T-cell (primary cell): ENCODE data around the gene RD3L. TPM values are rescaled to one million over a fixed set of nuclear protein-coding genes. Genes with fewer than 3 reads are reported as not detected.

ENCODE experiments used
- ATAC-seq, 4 experiments: fragments of 200-7000 bp in 3 of 4; fragments of 150-1000 bp in 1 of 4; cut with Tn5 transposase; replicated peaks in 1 of 4; 1 replicate in 3 of 4; 2 replicates in 1 of 4; pipeline ENCODE4 v1.10.0; 2021; ENCODE audit warnings: moderate library complexity in 3 of 4, mild to moderate bottlenecking in 2 of 4, moderate number of reproducible peaks in 1 of 4
- CTCF ChIA-PET, 2 donors: fragments of 300-600 bp; sonication (Branson Sonifier 250); formaldehyde crosslinking; loops; one replicate each; lab custom pipeline; 2022; ENCODE audit warnings: antibody characterized with exemption in 2 of 2; lab: Charles Lee
- POLR2A ChIA-PET, 2 donors: fragments of 300-600 bp; sonication (Branson Sonifier 250); formaldehyde crosslinking; loops; one replicate each; lab custom pipeline; 2022; ENCODE audit warnings: antibody characterized with exemption in 2 of 2; lab: Charles Lee
- DNase-seq, 35 experiments: peaks; one replicate each; pipeline versions ENCODE4 v3.0.0 to v3.0.0-alpha.2; 2013 to 2023
- H3K27ac ChIP-seq: one replicate; pipeline ENCODE4 v1.5.1; 2013; ENCODE audit warnings: low read length
- H3K27me3 ChIP-seq, 2 experiments: replicated peaks in 1 of 2; 1 replicate in 1 of 2; 2 replicates in 1 of 2; pipeline versions ENCODE4 v1.6.1 to v1.7.0; 2013; ENCODE audit warnings: low read length in 1 of 2, mixed read lengths in 1 of 2; ENCODE audit not compliant: control insufficient read depth in 2 of 2, insufficient read depth in 2 of 2; ENCODE audit errors: extremely low read depth in 1 of 2
- H3K36me3 ChIP-seq, 2 donors: 1 replicate in 1 of 2; 2 replicates in 1 of 2; pipeline versions ENCODE4 v1.6.1 to v1.7.0; 2013; ENCODE audit warnings: low read length in 1 of 2; ENCODE audit not compliant: control insufficient read depth in 2 of 2, insufficient read depth in 1 of 2; ENCODE audit errors: extremely low read depth in 1 of 2
- H3K4me1 ChIP-seq, 2 experiments: 1 replicate in 1 of 2; 2 replicates in 1 of 2; pipeline versions ENCODE4 v1.6.1 to v1.7.0; 2013; ENCODE audit warnings: low read length in 2 of 2, mixed read lengths in 1 of 2; ENCODE audit not compliant: insufficient read depth in 2 of 2, control insufficient read depth in 1 of 2; ENCODE audit errors: extremely low read depth in 1 of 2
- H3K4me3 ChIP-seq, 2 donors: 1 replicate in 1 of 2; 2 replicates in 1 of 2; pipeline versions ENCODE4 v1.5.1 to v1.7.0; 2013; ENCODE audit warnings: mild to moderate bottlenecking in 2 of 2, low read length in 1 of 2, moderate library complexity in 1 of 2; ENCODE audit not compliant: control insufficient read depth in 1 of 2; ENCODE audit errors: extremely low read depth in 1 of 2
- H3K9me3 ChIP-seq: 2 replicates; pipeline ENCODE4 v1.7.0; 2013
- H3K27ac Mint-ChIP-seq, 2 donors: one replicate each; pipeline ENCODE4 v1.8.0; 2020 to 2021; ENCODE audit warnings: mild to moderate bottlenecking in 2 of 2, mixed read lengths in 2 of 2
- H3K27me3 Mint-ChIP-seq, 2 donors: one replicate each; pipeline ENCODE4 v1.8.0; 2021 to 2022; ENCODE audit warnings: mixed read lengths in 2 of 2
- H3K36me3 Mint-ChIP-seq: one replicate; pipeline ENCODE4 v1.8.0; 2021; ENCODE audit warnings: mixed read lengths
- H3K4me1 Mint-ChIP-seq, 3 donors: one replicate each; pipeline ENCODE4 v1.8.0; 2020 to 2022; ENCODE audit warnings: mixed read lengths in 3 of 3, mild to moderate bottlenecking in 1 of 3
- H3K4me3 Mint-ChIP-seq, 3 donors: one replicate each; pipeline ENCODE4 v1.8.0; 2020 to 2022; ENCODE audit warnings: mild to moderate bottlenecking in 3 of 3, mixed read lengths in 3 of 3, moderate library complexity in 3 of 3
- H3K9me3 Mint-ChIP-seq, 3 donors: one replicate each; pipeline ENCODE4 v1.8.0; 2020 to 2022; ENCODE audit warnings: mixed read lengths in 3 of 3
- WGBS: methylation state at CpG from one replicate; pipeline ENCODE4 v1.1.5; 2013; ENCODE audit warnings: missing lambda C conversion rate; ENCODE audit not compliant: insufficient coverage; 5-methylcytosine and 5-hydroxymethylcytosine counted together
- total RNA-seq, 35 experiments: library from RNA in 6 of 35; stranded (reverse) in 6 of 35; fragments of 120-200 nt in 1 of 35; gene quantifications; one replicate each; pipeline versions ENCODE4 v1.2.1 to v1.2.4 and lab custom pipeline; 2013 to 2026

Gene RD3L
- total RNA-seq, 5 donors from 2014 or later (not counting 1 experiment from before 2014, with no cell fraction given): not detected

DNA sequence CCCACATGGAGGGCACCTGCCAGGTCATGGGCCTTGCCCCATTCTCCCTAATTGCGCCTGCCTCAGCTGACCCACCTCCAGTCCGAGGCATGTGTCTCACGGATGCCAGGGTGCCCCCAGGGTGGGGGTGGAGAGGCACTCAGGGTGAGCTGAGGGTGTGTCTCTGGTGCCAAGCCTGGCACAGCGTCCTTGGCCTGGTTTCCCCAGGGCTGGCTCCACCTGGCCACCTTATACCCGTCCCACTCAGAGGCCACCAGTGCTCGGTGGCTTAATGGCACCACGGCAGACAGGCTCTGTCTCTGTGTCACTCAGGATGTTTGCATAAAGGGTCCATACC is 47.6 kb downstream of the RD3L start:
- Histone ChIP-seq H3K9me3 (no peaks in the 10 kb centered on the region), H3K27me3 (peaks cover 0 to 3% of the 10 kb centered on the region in 2 experiments), H3K4me3 (no peak overlapping the region), H3K4me1 (no peaks in the 10 kb centered on the region), H3K27ac (no peak overlapping the region), H3K36me3 (no peaks in the 10 kb centered on the region)
- 92% methylated on average over 4 of the region's 7 CpGs for WGBS
- CTCF ChIA-PET: no interaction called here
- H3K4me3 Mint-ChIP-seq: no peak overlapping the region
- H3K27me3 Mint-ChIP-seq: no peaks in the 10 kb centered on the region
- POLR2A ChIA-PET: no interaction called here
- no peak overlapping the region for H3K27ac Mint-ChIP-seq
- no peaks in the 10 kb centered on the region for H3K36me3 Mint-ChIP-seq
- no peaks in the 10 kb centered on the region for H3K9me3 Mint-ChIP-seq
- no peaks in the 10 kb centered on the region for H3K4me1 Mint-ChIP-seq
- ATAC-seq (no peak), DNase-seq (no peak)

DNA sequence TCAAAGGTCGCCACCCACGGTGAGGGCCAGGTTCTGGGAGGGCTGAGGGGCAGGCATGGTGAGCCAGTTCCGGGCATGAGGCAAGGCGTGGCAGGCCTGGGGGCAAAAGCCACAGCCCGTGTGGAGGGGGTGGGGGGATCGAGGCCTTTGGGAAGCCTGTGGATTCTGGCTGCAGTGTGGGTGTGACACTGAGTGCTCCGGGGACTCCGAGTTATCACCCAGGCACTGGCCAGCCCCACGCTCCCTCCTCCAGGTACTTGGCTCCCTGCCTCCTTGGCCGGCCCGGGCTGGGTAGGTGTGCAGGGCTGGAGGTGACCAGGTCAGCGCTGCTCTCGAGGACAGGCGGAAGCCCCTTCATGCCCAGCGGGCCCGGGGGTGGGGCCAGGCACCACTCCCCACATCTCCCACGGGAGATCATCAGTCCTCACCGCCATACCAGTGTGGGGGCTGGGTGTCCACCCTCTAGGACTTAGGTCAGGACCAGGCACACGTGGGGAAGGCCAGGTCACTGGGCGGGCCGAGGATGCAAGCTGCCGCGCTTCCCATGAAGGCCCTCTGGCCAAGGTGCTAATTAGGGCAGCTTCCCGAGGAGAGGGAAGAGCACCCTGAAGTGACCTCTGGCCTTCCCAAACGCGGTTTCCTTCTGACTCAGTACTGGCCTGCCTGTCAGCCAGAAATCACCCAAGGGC is 48.2 kb downstream of the RD3L start:
- Mint-ChIP-seq H3K4me1 (no peaks in the 10 kb centered on the region), H3K27me3 (no peaks in the 10 kb centered on the region), H3K27ac (no peak overlapping the region), H3K4me3 (no peak overlapping the region), H3K36me3 (no peaks in the 10 kb centered on the region), H3K9me3 (no peaks in the 10 kb centered on the region)
- H3K9me3 ChIP-seq: no peaks in the 10 kb centered on the region
- H3K4me3 ChIP-seq: no peak overlapping the region
- H3K27me3 ChIP-seq: peaks cover 0 to 3% of the 10 kb centered on the region in 2 experiments
- 84% methylated on average over 16 of the region's 26 CpGs for WGBS
- DNase-seq (no peak), ATAC-seq (no peak)
- POLR2A ChIA-PET: no interaction called here
- H3K27ac ChIP-seq: no peak overlapping the region
- CTCF ChIA-PET: no interaction called here
- no peaks in the 10 kb centered on the region for H3K4me1 ChIP-seq
- H3K36me3 ChIP-seq: no peaks in the 10 kb centered on the region

DNA sequence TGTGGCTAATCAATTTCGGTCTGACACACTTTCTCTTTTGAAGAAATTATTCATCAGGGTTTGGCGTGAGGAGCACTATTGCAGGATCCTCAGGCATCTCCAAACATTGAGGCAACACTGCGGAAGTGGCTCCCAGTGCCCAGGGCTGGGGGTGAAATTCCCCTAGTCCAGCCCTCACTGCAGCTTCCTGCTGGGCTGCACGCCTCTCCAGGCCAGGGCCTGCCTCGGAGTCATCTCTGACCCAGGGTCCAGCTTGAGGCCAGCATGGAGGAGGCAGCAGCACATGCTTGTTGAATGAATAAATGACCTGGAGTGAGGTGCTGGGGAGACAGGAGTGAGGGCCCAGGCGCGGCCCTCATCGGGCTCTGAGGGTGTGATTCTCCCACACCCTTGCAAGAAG is 50.1 kb downstream of the RD3L start:
- POLR2A ChIA-PET: no interaction called here
- Mint-ChIP-seq H3K9me3 (no peaks in the 10 kb centered on the region), H3K27me3 (no peaks in the 10 kb centered on the region), H3K36me3 (no peaks in the 10 kb centered on the region), H3K27ac (no peak overlapping the region), H3K4me1 (no peaks in the 10 kb centered on the region), H3K4me3 (no peak overlapping the region)
- ATAC-seq (no peak), DNase-seq (no peak)
- Histone ChIP-seq H3K4me3 (no peak overlapping the region), H3K27me3 (peaks cover 0 to 3% of the 10 kb centered on the region in 2 experiments), H3K27ac (no peak overlapping the region), H3K4me1 (no peaks in the 10 kb centered on the region), H3K9me3 (no peaks in the 10 kb centered on the region), H3K36me3 (no peaks in the 10 kb centered on the region)
- CTCF ChIA-PET: no interaction called here
- 90% methylated on average over 2 of the region's 8 CpGs for WGBS

DNA sequence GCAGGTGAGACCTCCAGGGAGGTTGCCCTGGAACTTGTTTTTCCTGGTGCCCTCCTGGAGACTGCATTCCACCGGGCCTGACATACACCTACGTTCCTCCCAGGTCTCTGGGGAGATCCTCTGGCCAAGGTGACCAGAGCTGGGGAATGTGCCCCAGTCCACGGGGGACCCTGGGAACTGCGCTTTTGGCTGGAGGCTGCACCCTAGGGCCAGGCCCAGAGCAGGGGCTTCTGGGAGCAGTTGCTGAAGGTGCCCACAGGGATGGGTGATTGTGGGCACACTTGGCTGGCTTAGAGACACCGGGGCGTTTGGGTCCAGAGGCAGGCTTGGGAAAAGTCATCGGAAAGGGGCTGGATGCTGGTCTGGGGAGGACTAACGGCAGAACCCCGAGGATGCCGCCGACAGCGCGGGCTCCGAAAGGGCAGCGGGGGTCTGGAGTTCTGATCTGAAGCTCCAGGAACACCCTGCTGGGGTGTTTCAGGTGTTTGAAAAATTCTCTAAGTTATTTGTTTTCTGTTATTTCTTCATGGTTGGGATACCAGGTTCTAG is 50.6 kb downstream of the RD3L start:
- Mint-ChIP-seq H3K9me3 (no peaks in the 10 kb centered on the region), H3K27ac (no peak overlapping the region), H3K27me3 (no peaks in the 10 kb centered on the region), H3K4me3 (no peak overlapping the region), H3K36me3 (no peaks in the 10 kb centered on the region), H3K4me1 (no peaks in the 10 kb centered on the region)
- no peak overlapping the region for H3K4me3 ChIP-seq
- no peaks in the 10 kb centered on the region for H3K36me3 ChIP-seq
- H3K9me3 ChIP-seq: no peaks in the 10 kb centered on the region
- CTCF ChIA-PET: no interaction called here
- POLR2A ChIA-PET: no interaction called here
- DNase-seq (no peak), ATAC-seq (no peak)
- H3K27me3 ChIP-seq: peaks cover 0 to 3% of the 10 kb centered on the region in 2 experiments
- WGBS: 91% methylated on average over 15 of the region's 15 CpGs
- H3K4me1 ChIP-seq: no peaks in the 10 kb centered on the region
- H3K27ac ChIP-seq: no peak overlapping the region

DNA sequence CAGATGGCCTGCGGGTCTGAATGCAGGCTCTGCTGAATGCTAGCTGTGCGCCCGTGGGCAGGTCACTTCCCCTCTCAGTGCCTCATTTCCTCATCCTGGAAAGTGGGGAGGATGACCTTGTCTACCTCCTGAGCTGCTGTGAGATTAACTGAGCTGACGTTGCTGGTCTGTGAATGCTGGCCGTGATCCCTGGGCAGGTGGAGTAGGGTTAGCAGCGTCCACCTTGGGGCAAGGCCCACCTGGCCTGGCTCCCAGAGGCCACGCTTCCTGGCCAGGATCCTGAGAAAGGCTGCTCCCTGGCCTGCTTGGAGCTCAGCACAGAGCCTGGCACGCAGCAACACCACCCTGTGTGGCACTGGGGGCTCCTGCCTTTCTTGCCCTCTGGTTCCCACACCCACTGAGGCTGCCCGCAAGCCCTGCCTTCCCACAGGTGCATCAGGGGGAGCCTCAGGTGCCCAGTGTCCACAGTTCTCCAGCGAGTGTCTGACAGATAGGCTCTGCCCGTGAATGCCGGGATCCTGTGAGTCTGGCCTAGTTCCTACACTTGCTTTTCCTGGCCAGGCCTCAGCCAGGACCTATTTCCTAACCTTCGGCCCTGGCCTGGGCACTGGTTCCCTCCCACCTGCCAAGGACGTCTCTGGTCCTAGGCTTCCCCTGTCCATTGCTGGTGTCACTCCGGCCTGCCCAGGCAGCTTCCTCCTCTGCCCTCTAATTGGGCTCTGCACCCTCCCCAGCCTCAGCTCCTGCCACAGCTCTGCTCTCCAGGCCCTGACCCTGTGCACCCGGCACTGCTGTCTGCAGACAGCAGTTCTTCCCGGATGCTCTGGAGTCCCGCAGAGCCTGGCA is 51.3 kb downstream of the RD3L start:
- Mint-ChIP-seq H3K4me3 (no peak overlapping the region), H3K27me3 (no peaks in the 10 kb centered on the region), H3K4me1 (no peaks in the 10 kb centered on the region), H3K27ac (no peak overlapping the region), H3K36me3 (no peaks in the 10 kb centered on the region), H3K9me3 (no peaks in the 10 kb centered on the region)
- DNase-seq (no peak), ATAC-seq (no peak)
- ChIA-PET CTCF (interaction anchor here in 1 of 2 donors (0.6 kb wide), 1 partner anchor 79 kb away, joined by 4 read pairs; no protein-coding TSS in a partner anchor), POLR2A (no interaction called here)
- no peak overlapping the region for H3K4me3 ChIP-seq
- H3K36me3 ChIP-seq: no peaks in the 10 kb centered on the region
- no peaks in the 10 kb centered on the region for H3K9me3 ChIP-seq
- WGBS: 87% methylated on average over 15 of the region's 18 CpGs
- no peak overlapping the region for H3K27ac ChIP-seq
- H3K4me1 ChIP-seq: no peaks in the 10 kb centered on the region
- H3K27me3 ChIP-seq: peaks cover 0 to 2% of the 10 kb centered on the region in 2 experiments
